GM12801 (cell line): Measurements from ENCODE around the gene SCAF8.

Source experiments
- CTCF ChIP-seq: IDR thresholded peaks from one replicate; pipeline ENCODE4 v1.5.1; 2011; ENCODE audit warnings: control low read depth; ENCODE audit not compliant: insufficient read length; ENCODE audit errors: extremely low read depth

SCAF8 gene

GRCh38 chr6:154830771-154831170 lies 97.6 kb downstream of the SCAF8 start:
- TF ChIP-seq CTCF = no peak

- no peak for TF ChIP-seq CTCF
Observed at GRCh38 chr6:154835307-154835706, 102.1 kb downstream of the SCAF8 start.

GRCh38 chr6:154839546-154839945 lies 106.3 kb downstream of the SCAF8 start:
- TF ChIP-seq CTCF = no peak

GRCh38 chr6:154840363-154840762 lies 107.1 kb downstream of the SCAF8 start:
- TF ChIP-seq CTCF = no peak

GRCh38 chr6:154841109-154841508 lies 107.9 kb downstream of the SCAF8 start:
- no peak for TF ChIP-seq CTCF

GRCh38 chr6:154842833-154843232 lies 109.6 kb downstream of the SCAF8 start:
- TF ChIP-seq CTCF = no peak

- TF ChIP-seq CTCF = no peak
Observed at GRCh38 chr6:154847318-154847717, 114.1 kb downstream of the SCAF8 start.

GRCh38 chr6:154848580-154848979 lies 115.4 kb downstream of the SCAF8 start:
- no peak for TF ChIP-seq CTCF
